Effector memory CD4-positive, alpha-beta T cell (primary cell): ENCODE measurements around the gene MRPL36.

Source experiments
- DNase-seq, 3 donors: peaks; one replicate each; pipeline ENCODE4 v3.0.0-alpha.2; 2020
- H3K27ac ChIP-seq: 2 replicates; pipeline ENCODE4 v1.7.0; 2013; ENCODE audit warnings: mild to moderate bottlenecking, low read length, moderate library complexity; ENCODE audit not compliant: insufficient read depth, poor library complexity, severe bottlenecking
- H3K27me3 ChIP-seq: replicated peaks from 2 replicates; pipeline ENCODE4 v1.7.0; 2013; ENCODE audit warnings: mild to moderate bottlenecking, low read length; ENCODE audit not compliant: insufficient read depth, control insufficient read depth, poor library complexity, severe bottlenecking
- H3K36me3 ChIP-seq: 2 replicates; pipeline ENCODE4 v1.7.0; 2013; ENCODE audit warnings: mild to moderate bottlenecking, low read length, moderate library complexity; ENCODE audit not compliant: control insufficient read depth, insufficient read depth
- H3K4me1 ChIP-seq: 2 replicates; pipeline ENCODE4 v1.7.0; 2013; ENCODE audit warnings: low read length, mild to moderate bottlenecking; ENCODE audit not compliant: control insufficient read depth, insufficient read depth, poor library complexity, severe bottlenecking
- H3K4me3 ChIP-seq: 2 replicates; pipeline ENCODE4 v1.7.0; 2013; ENCODE audit warnings: low read length, low read depth, mild to moderate bottlenecking; ENCODE audit not compliant: insufficient read depth, poor library complexity, severe bottlenecking
- H3K9me3 ChIP-seq: 2 replicates; pipeline ENCODE4 v1.7.0; 2013; ENCODE audit warnings: mild to moderate bottlenecking, low read length, moderate library complexity; ENCODE audit not compliant: control insufficient read depth

MRPL36 gene

DNA sequence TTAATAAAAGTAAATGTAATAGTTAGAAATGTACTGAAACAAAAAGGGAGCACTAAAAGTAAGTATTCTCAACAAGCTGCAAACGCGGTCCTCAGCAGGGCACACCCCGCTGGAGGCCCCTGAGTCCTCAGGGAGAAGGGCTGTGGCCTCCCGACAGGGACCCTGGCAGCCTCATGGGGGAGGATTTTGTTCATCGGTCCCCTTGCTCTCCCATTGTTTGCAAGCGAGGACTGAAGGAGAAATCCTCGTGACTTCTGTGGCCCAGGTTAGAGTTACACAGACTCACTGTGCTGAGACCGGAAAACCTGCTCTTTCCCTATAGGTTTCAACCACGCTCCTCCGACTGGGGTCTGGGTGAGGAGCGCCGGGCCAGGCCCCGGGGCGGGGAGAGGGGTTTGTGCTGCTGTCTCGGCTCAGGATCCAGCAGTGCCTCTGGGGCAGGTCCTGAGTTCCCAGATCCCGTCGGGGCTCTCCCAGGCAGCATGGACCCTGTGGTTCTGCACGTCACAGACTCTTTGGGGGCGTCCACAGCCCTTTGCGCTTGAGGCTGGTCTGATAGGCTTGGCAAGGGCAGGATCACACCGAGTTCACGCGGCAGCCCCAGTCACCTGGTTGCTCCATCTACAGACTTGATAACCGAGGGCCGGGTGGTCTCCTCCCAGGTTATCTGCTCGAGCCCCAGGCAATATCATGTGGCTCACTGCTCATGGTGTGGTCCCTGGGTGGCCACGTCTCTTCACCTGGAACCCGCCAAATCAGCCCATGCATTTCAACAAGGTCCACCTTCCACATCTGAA is 38.8 kb downstream of the MRPL36 start:
- H3K4me3 ChIP-seq, result no peak overlapping the region
- no peaks in the 10 kb centered on the region for H3K4me1 ChIP-seq
- H3K9me3 ChIP-seq, result no peaks in the 10 kb centered on the region
- no peaks in the 10 kb centered on the region for H3K27me3 ChIP-seq
- DNase-seq, result no peak
- no peaks in the 10 kb centered on the region for H3K36me3 ChIP-seq
- no peak overlapping the region for H3K27ac ChIP-seq

DNA sequence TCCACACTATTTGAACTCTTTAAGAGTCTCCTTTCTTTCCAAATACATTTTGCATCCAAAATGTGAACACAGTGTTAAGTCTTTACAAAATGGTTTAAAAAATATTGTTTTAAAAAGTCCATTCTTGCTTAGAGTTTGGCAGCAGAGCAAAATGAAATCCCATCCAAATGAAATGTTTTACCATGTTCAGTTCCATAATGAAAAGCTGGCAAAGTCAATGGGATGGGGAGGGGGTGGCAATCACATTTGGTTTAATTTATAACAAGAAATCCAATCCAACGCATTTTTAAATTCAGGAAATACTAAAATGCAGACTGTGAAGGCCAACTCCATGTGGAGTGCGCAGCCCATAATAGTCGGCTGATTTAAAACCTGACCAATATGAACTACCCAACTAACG is 39.4 kb downstream of the MRPL36 start:
- Histone ChIP-seq H3K4me3 (no peak overlapping the region), H3K9me3 (no peaks in the 10 kb centered on the region), H3K27ac (no peak overlapping the region), H3K4me1 (no peaks in the 10 kb centered on the region), H3K36me3 (no peaks in the 10 kb centered on the region), H3K27me3 (no peaks in the 10 kb centered on the region)
- DNase-seq, result no peak

DNA sequence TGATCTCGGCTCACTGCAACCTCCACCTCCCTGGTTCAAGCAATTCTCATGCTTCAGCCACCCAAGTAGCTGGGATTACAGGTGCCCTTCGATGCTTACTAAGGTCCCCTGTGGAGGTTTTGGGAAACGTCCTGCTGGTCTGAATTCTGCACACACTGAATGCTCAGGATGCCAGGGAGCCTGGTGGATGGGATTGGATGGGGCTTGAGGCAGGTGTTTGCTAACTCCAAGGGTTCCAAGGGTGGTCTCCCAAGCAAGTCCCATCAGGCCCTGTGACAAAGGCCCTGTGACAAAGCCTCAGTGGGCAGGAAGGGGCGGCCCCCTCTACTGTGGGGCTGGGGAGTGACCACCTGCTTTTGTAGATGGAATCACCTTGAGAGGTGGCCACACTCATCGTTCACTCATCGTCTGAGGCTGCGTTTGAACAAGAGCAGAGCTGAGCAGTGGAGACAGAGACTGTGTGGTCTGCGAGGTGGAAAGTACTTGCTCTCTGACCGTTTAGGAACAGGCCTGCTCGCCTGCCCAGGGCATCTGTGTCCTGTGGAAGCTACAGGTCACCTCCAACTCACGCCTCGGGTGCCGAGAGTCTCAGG is 40.2 kb downstream of the MRPL36 start:
- H3K4me3 ChIP-seq, result no peak overlapping the region
- no peak for DNase-seq
- no peaks in the 10 kb centered on the region for H3K9me3 ChIP-seq
- H3K36me3 ChIP-seq, result no peaks in the 10 kb centered on the region
- no peak overlapping the region for H3K27ac ChIP-seq
- H3K4me1 ChIP-seq, result no peaks in the 10 kb centered on the region
- H3K27me3 ChIP-seq, result no peaks in the 10 kb centered on the region

DNA sequence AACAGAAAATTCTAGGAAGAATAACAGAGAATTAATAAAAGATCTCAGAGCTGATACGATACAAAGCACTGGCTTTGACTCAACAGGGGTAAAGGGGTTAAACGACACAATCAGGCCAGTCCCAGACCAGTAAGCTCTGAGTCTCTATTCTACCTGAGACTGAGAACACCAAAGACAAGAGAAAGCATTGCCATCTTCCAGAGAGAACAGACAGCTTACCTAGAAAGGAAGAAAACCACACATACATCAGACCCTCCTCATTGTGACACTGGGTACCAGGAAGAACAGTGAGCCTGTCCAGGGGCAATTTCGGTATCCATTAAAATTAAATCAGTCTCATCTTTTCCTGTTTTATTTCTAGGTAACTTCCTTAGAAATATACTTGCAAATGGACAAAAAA is 41.1 kb downstream of the MRPL36 start:
- Histone ChIP-seq H3K4me1 (no peaks in the 10 kb centered on the region), H3K27ac (no peak overlapping the region), H3K4me3 (no peak overlapping the region), H3K9me3 (no peaks in the 10 kb centered on the region), H3K27me3 (no peaks in the 10 kb centered on the region), H3K36me3 (no peaks in the 10 kb centered on the region)
- DNase-seq, result no peak

DNA sequence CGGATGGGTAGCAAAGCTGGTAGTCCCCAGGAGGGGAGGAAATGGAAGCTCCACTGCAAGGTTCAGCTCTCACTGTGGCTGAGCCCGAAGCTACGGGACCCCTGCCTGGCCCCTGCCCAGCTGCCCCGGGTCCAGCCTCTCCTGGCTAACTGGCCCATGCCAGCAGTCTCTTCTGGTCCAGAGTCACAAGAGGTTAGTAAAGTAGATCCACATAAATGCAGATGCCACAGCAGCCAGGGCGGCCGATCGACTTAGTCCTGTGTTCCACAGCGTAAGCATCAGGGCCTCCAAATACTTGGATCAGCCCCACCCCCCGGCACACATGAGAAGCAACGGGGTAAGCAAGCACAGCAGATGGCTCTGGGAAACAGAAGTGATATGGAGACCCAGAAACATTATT is 42.1 kb downstream of the MRPL36 start:
- no peak for DNase-seq
- Histone ChIP-seq H3K27ac (no peak overlapping the region), H3K4me1 (no peaks in the 10 kb centered on the region), H3K4me3 (no peak overlapping the region), H3K27me3 (no peaks in the 10 kb centered on the region), H3K9me3 (no peaks in the 10 kb centered on the region), H3K36me3 (no peaks in the 10 kb centered on the region)

DNA sequence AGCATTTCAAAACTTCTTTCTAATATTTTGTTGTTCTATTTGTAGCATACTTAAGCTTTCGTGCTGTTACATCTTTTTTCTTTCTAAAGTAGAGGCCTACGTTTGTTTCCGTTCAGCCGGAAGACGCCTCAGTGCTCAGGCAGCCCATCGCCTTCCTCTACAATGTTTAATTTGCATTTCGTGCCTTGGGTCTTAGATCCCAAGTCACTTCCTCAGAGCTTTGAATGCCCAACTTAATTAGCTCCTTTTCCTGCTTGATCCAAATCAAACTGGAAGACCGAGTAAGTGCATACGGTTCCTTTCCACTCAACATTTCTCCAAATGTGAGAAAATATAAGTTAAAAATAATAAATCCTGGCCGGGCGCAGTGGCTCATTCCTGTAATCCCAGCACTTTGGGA is 43.2 kb downstream of the MRPL36 start:
- no peak for DNase-seq
- H3K27me3 ChIP-seq, result no peaks in the 10 kb centered on the region
- H3K36me3 ChIP-seq, result no peaks in the 10 kb centered on the region
- no peaks in the 10 kb centered on the region for H3K9me3 ChIP-seq
- H3K4me3 ChIP-seq, result no peak overlapping the region
- H3K4me1 ChIP-seq, result no peaks in the 10 kb centered on the region
- H3K27ac ChIP-seq, result no peak overlapping the region

DNA sequence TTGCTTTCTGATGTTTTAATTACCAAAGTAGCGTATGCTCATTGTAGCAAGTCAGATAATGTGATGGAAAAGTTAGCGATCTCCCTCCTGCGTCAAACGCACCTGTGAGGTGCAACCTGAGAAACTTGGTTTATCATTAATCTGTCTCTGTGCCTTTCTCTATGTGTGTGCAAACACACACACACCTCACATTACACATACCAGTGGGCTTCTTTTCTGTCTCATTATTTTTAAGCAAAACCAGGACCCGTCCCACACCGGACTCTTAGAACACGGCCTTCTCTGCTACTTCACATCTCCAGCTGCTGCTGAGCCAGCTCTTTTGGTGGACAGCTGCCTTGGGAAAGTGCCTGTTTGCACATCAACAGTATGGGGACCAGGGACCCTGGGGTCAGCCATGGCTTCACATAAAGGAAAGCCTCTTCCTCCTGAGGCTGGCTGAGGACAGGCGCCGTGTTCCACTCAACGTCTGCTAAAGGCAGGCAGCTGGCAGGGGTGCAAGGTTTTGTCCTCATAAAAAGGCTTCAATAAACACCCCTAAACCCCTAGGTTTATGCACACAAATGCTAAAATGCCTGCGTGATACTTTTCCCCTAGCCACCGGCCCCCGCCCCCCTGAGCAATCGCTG is 44.2 kb downstream of the MRPL36 start:
- no peak for DNase-seq

DNA sequence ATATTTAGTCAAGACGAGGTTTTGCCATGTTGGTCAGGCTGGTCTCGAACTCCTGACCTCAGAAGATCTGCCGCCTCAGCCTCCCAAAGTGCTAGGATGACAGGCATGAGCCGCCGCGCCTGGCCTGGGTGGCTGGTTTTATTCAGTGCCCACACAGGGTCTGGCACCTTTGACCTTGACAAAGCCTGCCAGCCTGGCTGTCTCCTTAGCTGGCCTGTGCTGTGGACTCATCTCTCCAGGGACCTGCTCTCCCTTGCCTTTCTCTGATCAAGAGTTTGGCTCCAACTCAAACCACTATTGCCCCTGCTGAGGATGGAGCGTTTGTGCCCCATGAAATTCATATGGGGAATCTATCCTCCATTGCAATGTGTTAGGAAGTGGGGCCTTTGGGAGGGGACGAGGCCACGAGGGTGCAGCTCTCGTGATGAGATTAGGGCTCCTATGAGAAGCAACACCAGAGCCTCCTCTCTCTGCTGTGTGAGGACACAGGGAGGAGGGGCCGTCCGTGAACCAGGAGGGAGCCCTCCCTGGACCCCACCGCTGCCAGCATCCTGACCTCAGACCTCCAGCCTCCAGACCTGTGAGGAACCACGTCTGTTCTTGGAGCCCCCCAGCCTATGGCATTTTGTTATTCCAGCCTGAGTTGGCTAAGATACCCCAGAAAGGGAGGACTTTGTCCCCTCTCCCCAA is 45.0 kb downstream of the MRPL36 start:
- no peaks in the 10 kb centered on the region for H3K27me3 ChIP-seq
- no peaks in the 10 kb centered on the region for H3K36me3 ChIP-seq
- DNase-seq, result no peak
- no peak overlapping the region for H3K4me3 ChIP-seq
- no peak overlapping the region for H3K27ac ChIP-seq
- no peaks in the 10 kb centered on the region for H3K4me1 ChIP-seq
- H3K9me3 ChIP-seq, result no peaks in the 10 kb centered on the region

More for the DNA sequence above, 44.2 kb downstream of the MRPL36 start:
- Histone ChIP-seq H3K36me3 (no peaks in the 10 kb centered on the region), H3K27me3 (no peaks in the 10 kb centered on the region), H3K9me3 (no peaks in the 10 kb centered on the region), H3K4me1 (no peaks in the 10 kb centered on the region), H3K27ac (no peak overlapping the region), H3K4me3 (no peak overlapping the region)

DNA sequence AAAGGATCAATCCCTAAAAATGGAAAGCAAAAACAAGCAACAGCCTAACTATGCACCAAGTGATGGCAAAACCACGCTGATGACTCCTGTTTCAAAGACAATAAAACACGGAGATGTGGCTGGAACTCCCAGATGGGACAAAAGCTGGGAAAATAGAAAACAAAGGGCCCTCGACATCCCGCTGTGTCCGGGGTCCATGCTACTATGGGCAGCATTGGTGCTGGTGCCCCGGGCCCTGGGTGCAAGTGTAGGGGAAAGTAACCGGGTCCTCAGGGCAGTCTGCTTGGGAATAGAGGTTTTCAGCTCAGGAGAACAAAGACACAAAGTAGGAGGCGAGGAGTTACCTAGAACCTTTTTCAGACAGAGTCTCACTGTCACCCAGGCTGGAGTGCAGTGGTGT is 46.1 kb downstream of the MRPL36 start:
- H3K9me3 ChIP-seq, result no peaks in the 10 kb centered on the region
- H3K4me1 ChIP-seq, result no peaks in the 10 kb centered on the region
- H3K27me3 ChIP-seq, result no peaks in the 10 kb centered on the region
- no peak for DNase-seq
- no peaks in the 10 kb centered on the region for H3K36me3 ChIP-seq
- H3K27ac ChIP-seq, result no peak overlapping the region
- no peak overlapping the region for H3K4me3 ChIP-seq

DNA sequence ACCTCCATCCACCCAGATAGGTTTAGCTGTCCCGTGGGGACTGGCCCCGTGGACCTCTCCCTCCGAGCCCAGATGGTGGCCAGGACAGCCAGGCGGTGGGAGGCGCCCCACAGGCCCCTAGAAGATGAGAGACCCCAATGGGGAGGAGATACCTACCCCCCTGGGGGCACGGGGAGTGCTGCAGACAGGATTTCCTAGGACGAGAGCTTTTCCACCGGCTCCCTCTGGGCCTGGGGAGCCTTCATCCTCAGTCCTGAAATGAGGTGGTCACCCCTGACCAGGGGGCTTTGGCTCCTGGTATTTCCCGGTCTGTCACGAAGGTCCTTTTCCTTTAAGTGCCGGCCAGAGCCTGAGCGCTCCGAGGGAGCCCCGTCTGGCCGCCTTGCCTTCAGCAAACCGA is 46.8 kb downstream of the MRPL36 start:
- H3K36me3 ChIP-seq, result no peaks in the 10 kb centered on the region
- no peak overlapping the region for H3K4me3 ChIP-seq
- H3K27ac ChIP-seq, result no peak overlapping the region
- H3K27me3 ChIP-seq, result no peaks in the 10 kb centered on the region
- no peaks in the 10 kb centered on the region for H3K4me1 ChIP-seq
- H3K9me3 ChIP-seq, result no peaks in the 10 kb centered on the region
- DNase-seq, result no peak
